Measurements from ENCODE around the gene ATG16L2.
"Not testable (repeated sequence)": the region's sequence is repeated elsewhere in the genome, so short reads cannot be mapped to it uniquely, and the experiment has no call there.

DNA sequence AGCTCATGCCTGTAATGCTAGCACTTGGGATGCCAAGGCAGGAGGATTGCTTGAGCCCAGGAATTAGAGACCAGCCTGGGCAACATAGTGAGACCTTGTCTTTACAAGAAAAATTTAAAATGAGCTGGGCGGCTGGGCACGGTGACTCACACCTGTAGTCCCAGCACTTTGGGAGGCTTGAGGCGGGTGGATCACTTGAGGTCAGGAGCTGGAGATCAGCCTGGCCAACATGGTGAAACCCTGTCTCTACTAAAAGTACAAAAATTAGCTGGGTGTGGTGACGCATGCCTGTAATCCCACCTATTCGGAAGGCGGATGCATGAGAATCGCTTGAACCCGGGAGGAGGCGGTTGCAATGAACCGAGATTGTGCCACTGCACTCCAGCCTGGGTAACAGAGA lies 2.5 kb upstream of the ATG16L2 start:
- TF ChIP-seq POLR2A (IDR thresholded peaks at IDR 0.05; ENCODE audit: low read length); GATA1 (IDR thresholded peaks at IDR 0.05; ENCODE audit: low read depth, low read length): not testable (repeated sequence)

All from erythroblast (primary cell).